ENCODE measurements around the gene WWOX. TPM values are rescaled to one million over a fixed set of nuclear protein-coding genes. Genes with fewer than 3 reads are reported as not detected.

The WWOX gene
- total RNA-seq, 1 donor, result 24.2 TPM

- no peak for DNase-seq (ENCODE audit: low read depth)
- no peak for TF ChIP-seq CTCF (IDR thresholded peaks at IDR 0.05; ENCODE audit: insufficient read depth, low read length)
- H3K4me3 ChIP-seq (ENCODE audit: low read depth, low read length), result no peak overlapping the region
These were observed 1102.0 kb downstream of the WWOX start for GRCh38 chr16:79201436-79201835.

- no peak overlapping the region for H3K4me3 ChIP-seq (ENCODE audit: low read depth, low read length)
- no peak for TF ChIP-seq CTCF (IDR thresholded peaks at IDR 0.05; ENCODE audit: insufficient read depth, low read length)
- no peak for DNase-seq (ENCODE audit: low read depth)
These were observed 1103.5 kb downstream of the WWOX start for GRCh38 chr16:79202977-79203376.

- no peak overlapping the region for H3K4me3 ChIP-seq (ENCODE audit: low read depth, low read length)
- TF ChIP-seq CTCF (IDR thresholded peaks at IDR 0.05; ENCODE audit: insufficient read depth, low read length), result no peak
- no peak for DNase-seq (ENCODE audit: low read depth)
These were observed 1105.0 kb downstream of the WWOX start for GRCh38 chr16:79204486-79204885.

GRCh38 chr16:79206889-79207288 lies 1107.4 kb downstream of the WWOX start:
- DNase-seq (ENCODE audit: low read depth), result no peak
- no peak overlapping the region for H3K4me3 ChIP-seq (ENCODE audit: low read depth, low read length)
- TF ChIP-seq CTCF (IDR thresholded peaks at IDR 0.05; ENCODE audit: insufficient read depth, low read length), result no peak

GRCh38 chr16:79209308-79209707 lies 1109.9 kb downstream of the WWOX start:
- DNase-seq (ENCODE audit: low read depth), result no peak
- H3K4me3 ChIP-seq (ENCODE audit: low read depth, low read length), result no peak overlapping the region
- TF ChIP-seq CTCF (IDR thresholded peaks at IDR 0.05; ENCODE audit: insufficient read depth, low read length), result no peak

GRCh38 chr16:79210607-79211006 lies 1111.2 kb downstream of the WWOX start:
- no peak overlapping the region for H3K4me3 ChIP-seq (ENCODE audit: low read depth, low read length)
- no peak for DNase-seq (ENCODE audit: low read depth)
- TF ChIP-seq CTCF (IDR thresholded peaks at IDR 0.05; ENCODE audit: insufficient read depth, low read length), result no peak

GRCh38 chr16:79211586-79211985 lies 1112.1 kb downstream of the WWOX start:
- no peak overlapping the region for H3K4me3 ChIP-seq (ENCODE audit: low read depth, low read length)
- no peak for TF ChIP-seq CTCF (IDR thresholded peaks at IDR 0.05; ENCODE audit: insufficient read depth, low read length)
- DNase-seq (ENCODE audit: low read depth), result no peak
